Measurements from ENCODE around the gene CCDC159.
"Not testable (repeated sequence)": the region's sequence is repeated elsewhere in the genome, so short reads cannot be mapped to it uniquely, and the experiment has no call there.

The CCDC159 gene, protein sequence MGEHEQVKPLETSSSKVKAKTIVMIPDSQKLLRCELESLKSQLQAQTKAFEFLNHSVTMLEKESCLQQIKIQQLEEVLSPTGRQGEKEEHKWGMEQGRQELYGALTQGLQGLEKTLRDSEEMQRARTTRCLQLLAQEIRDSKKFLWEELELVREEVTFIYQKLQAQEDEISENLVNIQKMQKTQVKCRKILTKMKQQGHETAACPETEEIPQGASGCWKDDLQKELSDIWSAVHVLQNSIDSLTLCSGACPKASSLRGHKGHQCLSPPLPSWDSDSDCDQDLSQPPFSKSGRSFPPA

DNA sequence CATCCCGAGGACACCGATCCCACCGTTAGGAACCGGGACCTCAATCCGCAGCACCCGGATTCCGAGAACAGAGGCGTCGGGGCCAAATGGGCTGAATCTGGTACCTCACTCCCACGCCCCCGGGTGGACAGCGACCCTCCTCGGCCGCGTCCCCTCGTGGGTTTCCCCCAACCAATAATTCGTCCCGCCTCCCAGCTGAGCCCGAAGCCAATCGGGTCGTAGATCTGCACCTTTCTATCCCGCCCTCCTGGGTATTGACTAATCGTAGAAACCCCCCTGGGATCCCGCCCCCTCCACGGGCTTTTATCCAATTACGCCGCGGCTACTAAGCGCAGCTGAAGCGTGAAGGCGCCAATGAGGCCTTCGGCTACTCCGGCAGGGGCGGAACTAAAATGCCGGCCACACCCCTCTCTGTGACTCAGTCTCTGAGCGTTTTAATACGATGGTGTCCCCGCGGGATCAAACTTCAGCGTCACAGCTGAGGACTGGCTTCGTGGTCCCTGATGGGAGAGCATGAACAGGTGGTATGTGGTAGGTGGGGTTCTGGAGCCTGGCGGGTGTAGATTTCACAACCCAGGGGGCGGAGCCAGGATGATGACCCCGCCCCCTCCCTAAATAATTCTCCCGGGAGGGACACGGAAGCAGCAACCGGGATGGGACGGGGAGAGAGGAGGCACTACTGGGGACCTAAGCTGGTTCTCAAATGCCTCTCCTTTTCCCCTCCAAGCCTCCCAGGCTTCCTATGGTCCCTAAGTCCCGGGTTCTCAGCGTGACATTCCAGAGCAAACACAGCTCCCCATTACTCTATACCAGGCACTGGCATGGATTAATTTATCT lies at the start of gene CCDC159, which contains the start of gene TMEM205:
CCDC159 (plus strand) TSS at position 416 of the 837 bp plus-strand sequence; CDS start at position 504, 88 bp downstream.
TMEM205 (minus strand) TSS at position 165 of the 837 bp plus-strand sequence. CDS start 649 bp downstream, outside the sequence.
- peak; percentile 99 to 100 for DNase-seq (ENCODE audit: low read depth in 2 of 2)
- TF ChIP-seq, protein P1, sequence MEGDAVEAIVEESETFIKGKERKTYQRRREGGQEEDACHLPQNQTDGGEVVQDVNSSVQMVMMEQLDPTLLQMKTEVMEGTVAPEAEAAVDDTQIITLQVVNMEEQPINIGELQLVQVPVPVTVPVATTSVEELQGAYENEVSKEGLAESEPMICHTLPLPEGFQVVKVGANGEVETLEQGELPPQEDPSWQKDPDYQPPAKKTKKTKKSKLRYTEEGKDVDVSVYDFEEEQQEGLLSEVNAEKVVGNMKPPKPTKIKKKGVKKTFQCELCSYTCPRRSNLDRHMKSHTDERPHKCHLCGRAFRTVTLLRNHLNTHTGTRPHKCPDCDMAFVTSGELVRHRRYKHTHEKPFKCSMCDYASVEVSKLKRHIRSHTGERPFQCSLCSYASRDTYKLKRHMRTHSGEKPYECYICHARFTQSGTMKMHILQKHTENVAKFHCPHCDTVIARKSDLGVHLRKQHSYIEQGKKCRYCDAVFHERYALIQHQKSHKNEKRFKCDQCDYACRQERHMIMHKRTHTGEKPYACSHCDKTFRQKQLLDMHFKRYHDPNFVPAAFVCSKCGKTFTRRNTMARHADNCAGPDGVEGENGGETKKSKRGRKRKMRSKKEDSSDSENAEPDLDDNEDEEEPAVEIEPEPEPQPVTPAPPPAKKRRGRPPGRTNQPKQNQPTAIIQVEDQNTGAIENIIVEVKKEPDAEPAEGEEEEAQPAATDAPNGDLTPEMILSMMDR (IDR thresholded peaks at IDR 0.05; ENCODE audit: low read depth, low read length), result no peak
- H3K4me3 ChIP-seq (replicated peaks in 1 of 2; ENCODE audit: low read depth in 2 of 2, low read length in 2 of 2), result peak within 1 kb of the TSS; percentile 73 to 78

DNA sequence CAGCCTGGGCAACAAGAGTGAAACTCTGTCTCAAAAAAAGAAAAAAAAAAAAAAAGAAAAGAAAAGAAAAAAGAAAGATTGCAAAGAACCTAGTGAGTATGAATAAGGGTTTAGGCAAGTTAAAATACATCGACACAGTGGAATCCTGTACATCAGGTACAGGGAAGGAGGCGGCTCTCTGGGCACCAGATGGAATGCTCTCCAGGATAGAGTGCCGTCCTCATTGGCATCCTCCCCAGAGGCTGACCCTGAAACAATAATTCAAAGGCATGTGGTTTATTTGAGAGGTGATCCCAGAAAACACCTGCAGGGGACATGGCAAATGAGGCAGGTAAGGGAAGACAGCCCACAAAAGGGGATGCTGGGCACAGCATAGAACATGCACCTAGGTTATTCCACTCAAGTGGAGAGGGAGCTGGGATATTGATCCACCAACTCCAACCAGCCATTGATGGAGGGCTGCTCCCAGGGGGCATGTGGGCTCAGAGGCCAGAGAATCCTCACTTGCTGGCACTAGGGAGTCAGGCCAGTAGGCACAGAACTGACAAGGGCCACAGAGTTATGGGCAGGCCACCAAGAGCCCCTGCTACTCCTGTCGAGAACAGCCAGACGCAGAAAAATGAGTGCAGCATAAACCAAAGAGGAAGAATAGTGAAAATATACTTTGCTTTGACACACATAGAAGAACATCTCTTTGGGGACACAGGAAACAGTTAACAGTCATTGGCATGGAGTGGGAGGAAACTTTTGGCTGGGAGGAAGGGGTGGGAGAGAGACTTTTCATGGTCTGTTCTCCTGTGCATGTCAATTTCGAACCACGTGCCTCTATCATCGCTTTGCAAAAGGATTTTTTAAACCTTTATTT lies 46.1 kb upstream of the CCDC159 start:
- DNase-seq (ENCODE audit: low read depth in 2 of 2), result no peak
- H3K4me3 ChIP-seq (replicated peaks in 1 of 2; ENCODE audit: low read depth in 2 of 2, low read length in 2 of 2), result no peak overlapping the region
- TF ChIP-seq, protein P1 (IDR thresholded peaks at IDR 0.05; ENCODE audit: low read depth, low read length), result no peak

DNA sequence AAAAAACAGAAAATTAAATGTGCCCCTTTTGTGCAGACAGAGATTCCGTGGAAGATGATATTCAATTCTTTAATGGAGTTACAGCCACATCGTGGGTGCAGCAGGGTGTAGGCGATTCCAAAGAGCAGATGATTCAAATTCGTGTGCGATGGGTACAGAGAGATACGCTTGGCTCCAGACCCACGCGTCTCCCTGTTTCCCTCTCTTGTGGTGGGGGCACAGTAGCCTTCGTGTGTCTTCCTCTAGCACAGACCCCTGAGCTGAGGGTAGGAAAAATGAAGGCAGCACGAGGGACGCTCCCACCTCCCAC lies 45.6 kb upstream of the CCDC159 start:
- DNase-seq (ENCODE audit: low read depth in 2 of 2), result no peak
- no peak overlapping the region for H3K4me3 ChIP-seq (replicated peaks in 1 of 2; ENCODE audit: low read depth in 2 of 2, low read length in 2 of 2)
- TF ChIP-seq, protein P1 (IDR thresholded peaks at IDR 0.05; ENCODE audit: low read depth, low read length), result no peak

DNA sequence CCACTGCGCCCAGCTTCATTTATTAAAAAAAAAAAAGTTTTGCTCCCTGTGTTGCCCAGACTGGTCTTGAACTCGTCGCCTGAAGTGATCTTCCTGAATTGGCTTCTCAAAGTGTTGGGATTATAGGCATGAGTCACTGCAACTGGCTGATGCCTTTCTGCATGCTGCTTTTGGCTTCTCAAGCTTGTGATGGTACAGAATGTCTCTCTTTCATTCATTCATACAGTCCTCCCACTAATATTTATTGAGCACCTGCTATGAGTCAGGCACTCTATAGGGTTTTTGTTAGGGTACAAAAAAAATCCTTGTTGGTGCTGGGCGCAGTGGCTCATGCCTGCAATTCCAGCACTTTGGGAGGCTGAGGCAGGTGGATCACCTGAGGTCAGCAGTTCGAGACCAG lies 41.4 kb upstream of the CCDC159 start:
- TF ChIP-seq, protein P1 (IDR thresholded peaks at IDR 0.05; ENCODE audit: low read depth, low read length), result no peak
- no peak overlapping the region for H3K4me3 ChIP-seq (replicated peaks in 1 of 2; ENCODE audit: low read depth in 2 of 2, low read length in 2 of 2)
- DNase-seq (ENCODE audit: low read depth in 2 of 2), result no peak

DNA sequence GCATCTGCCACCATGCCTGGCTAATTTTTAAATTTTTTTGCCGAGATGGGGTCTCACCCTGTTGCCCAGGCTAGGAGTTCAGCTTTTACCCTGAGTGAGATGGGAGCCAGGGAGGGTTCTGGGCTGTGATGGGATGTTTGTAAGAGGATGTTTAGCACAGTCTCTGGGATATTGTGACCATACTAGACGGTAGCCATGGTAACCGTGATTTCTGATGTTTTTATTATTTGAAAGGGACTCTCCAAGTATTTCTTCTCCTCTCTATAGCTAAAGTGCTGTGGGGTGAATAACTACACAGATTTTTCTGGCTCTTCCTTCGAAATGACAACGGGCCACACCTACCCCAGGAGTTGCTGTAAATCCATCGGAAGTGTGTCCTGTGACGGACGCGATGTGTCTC lies 40.0 kb upstream of the CCDC159 start:
- TF ChIP-seq, protein P1 (IDR thresholded peaks at IDR 0.05; ENCODE audit: low read depth, low read length), result no peak
- no peak for DNase-seq (ENCODE audit: low read depth in 2 of 2)
- no peak overlapping the region for H3K4me3 ChIP-seq (replicated peaks in 1 of 2; ENCODE audit: low read depth in 2 of 2, low read length in 2 of 2)

DNA sequence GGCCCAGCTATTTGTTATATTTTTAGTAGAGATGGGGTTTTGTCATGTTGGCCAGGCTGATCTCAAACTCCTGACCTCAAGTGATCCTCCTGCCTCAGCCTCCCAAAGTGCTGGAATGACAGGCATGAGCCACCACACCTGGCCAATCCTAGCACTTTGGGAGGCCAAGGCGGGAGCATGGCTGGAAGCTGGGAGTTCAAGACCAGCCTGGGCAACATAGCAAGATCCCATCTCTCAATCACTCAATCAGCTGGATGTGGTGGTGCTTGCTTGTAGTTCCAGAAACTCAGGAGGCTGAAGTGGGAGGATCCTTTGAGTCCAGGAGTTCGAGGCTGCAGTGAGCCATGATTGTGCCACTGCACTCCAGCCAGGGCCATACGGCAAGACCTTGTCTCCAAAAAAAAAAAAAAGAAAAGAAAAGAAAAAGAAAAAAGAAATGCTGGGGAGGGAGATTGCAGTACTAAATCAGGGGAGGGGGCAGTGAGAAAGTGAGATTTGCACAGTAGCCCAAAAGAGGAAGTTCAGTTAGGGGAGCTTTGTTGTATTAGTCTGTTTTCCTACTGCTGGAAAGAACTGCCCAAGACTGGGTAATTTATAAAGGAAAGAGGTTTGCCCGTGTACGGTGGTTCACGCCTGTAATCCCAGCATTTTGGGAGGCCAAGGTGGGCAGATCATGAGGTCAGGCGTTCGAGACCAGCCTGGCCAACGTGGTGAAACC lies 25.9 kb upstream of the CCDC159 start:
- not testable (repeated sequence) for DNase-seq (ENCODE audit: low read depth in 2 of 2); H3K4me3 ChIP-seq (replicated peaks in 1 of 2; ENCODE audit: low read depth in 2 of 2, low read length in 2 of 2)
